OCI-LY7 (cell line): ENCODE data around the gene HOXC10.

ENCODE experiments used
- EZH2phosphoT487 ChIP-seq: fragments of 200-600 bp; sonication (generic); IDR thresholded peaks from 2 replicates; pipeline ENCODE4 v1.6.1; 2018; ENCODE audit warnings: low read depth, borderline replicate concordance, mild to moderate bottlenecking, mixed run types, antibody characterized with exemption, low read length, moderate library complexity, mixed read lengths
- TF ChIP-seq, protein P1 (sequence below): fragments of 200-600 bp; sonication (generic); conservative IDR thresholded peaks from 2 replicates; pipeline ENCODE4 v1.5.1; 2014; ENCODE audit warnings: mild to moderate bottlenecking, antibody characterized with exemption, low read length, moderate library complexity, mixed read lengths

DNA sequence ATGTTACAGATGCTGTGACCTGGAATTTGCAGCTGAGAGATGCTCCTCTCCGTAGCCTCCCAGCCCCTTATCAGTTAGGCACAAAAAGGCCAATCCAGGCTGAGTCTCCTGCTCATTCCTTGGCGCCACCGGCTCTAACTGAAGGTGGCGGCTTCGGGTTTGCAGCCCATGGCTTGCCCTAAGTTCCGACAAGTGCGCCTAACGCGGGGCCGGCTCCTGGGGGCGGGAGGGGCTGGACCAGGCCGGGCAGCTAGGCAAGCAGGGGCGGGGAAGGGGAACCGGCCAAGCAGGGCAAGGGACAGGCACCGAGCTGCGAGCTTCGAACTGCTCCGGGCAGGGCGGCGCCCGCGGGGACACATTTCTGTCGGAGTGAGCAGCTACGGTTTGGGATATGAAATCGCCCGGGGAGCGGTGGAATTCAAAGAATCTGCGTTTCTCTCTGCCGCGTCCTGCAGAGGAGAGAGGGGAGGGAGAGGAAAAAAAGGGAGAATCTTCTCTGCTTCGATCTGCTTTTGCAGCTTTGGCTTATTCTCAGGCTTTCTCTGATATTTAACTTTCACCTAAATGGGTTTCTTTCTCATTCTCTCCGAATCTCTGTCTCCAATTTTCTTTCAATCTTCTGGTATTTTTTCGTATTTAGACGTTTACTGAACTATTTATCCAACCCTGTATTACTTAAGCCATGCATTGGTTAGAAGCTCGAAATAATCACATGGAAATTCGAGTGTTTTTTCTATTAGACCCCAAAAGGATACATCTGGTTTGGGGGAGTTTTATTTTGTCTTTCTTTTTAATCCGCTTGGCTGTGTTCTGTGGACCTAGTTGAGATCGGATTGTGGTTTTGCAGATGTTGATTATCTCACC lies 31.8 kb upstream of the HOXC10 start:
- TF ChIP-seq, protein P1, sequence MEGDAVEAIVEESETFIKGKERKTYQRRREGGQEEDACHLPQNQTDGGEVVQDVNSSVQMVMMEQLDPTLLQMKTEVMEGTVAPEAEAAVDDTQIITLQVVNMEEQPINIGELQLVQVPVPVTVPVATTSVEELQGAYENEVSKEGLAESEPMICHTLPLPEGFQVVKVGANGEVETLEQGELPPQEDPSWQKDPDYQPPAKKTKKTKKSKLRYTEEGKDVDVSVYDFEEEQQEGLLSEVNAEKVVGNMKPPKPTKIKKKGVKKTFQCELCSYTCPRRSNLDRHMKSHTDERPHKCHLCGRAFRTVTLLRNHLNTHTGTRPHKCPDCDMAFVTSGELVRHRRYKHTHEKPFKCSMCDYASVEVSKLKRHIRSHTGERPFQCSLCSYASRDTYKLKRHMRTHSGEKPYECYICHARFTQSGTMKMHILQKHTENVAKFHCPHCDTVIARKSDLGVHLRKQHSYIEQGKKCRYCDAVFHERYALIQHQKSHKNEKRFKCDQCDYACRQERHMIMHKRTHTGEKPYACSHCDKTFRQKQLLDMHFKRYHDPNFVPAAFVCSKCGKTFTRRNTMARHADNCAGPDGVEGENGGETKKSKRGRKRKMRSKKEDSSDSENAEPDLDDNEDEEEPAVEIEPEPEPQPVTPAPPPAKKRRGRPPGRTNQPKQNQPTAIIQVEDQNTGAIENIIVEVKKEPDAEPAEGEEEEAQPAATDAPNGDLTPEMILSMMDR, result no peak
- peak; percentile 28; the same call in 1 of the 2 replicates for TF ChIP-seq EZH2phosphoT487
